Measurements from ENCODE around the gene TBCK.

DNA sequence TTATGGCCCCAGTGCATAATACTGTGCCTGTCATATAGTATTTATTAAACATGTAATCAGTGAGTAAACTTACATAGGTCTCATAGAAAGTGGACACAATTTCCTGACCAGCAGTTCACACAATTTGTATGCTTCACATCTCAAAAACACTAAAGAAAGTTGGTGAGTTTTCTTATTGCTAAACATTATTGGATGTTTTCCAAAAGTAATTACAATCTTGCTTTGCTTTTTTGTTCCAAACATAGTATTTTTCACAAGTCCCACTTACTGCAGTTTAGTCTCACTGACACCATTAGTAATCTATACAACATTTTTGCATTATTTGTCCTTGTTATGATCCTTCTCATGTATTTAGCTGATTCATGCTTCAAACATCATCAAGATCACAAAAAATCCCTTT lies 132.5 kb downstream of the TBCK start:
- TF ChIP-seq, protein P1, sequence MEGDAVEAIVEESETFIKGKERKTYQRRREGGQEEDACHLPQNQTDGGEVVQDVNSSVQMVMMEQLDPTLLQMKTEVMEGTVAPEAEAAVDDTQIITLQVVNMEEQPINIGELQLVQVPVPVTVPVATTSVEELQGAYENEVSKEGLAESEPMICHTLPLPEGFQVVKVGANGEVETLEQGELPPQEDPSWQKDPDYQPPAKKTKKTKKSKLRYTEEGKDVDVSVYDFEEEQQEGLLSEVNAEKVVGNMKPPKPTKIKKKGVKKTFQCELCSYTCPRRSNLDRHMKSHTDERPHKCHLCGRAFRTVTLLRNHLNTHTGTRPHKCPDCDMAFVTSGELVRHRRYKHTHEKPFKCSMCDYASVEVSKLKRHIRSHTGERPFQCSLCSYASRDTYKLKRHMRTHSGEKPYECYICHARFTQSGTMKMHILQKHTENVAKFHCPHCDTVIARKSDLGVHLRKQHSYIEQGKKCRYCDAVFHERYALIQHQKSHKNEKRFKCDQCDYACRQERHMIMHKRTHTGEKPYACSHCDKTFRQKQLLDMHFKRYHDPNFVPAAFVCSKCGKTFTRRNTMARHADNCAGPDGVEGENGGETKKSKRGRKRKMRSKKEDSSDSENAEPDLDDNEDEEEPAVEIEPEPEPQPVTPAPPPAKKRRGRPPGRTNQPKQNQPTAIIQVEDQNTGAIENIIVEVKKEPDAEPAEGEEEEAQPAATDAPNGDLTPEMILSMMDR (IDR thresholded peaks at IDR 0.05; ENCODE audit: low read depth, low read length, missing input control) = no peak
- no peak for TF ChIP-seq REST (IDR thresholded peaks at IDR 0.05)
- TF ChIP-seq, protein P2, sequence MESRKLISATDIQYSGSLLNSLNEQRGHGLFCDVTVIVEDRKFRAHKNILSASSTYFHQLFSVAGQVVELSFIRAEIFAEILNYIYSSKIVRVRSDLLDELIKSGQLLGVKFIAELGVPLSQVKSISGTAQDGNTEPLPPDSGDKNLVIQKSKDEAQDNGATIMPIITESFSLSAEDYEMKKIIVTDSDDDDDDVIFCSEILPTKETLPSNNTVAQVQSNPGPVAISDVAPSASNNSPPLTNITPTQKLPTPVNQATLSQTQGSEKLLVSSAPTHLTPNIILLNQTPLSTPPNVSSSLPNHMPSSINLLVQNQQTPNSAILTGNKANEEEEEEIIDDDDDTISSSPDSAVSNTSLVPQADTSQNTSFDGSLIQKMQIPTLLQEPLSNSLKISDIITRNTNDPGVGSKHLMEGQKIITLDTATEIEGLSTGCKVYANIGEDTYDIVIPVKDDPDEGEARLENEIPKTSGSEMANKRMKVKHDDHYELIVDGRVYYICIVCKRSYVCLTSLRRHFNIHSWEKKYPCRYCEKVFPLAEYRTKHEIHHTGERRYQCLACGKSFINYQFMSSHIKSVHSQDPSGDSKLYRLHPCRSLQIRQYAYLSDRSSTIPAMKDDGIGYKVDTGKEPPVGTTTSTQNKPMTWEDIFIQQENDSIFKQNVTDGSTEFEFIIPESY (IDR thresholded peaks at IDR 0.05) = no peak
- TF ChIP-seq RAD21 (IDR thresholded peaks at IDR 0.05) = no peak
- TF ChIP-seq RXRA (IDR thresholded peaks at IDR 0.05) = no peak
- no peak for TF ChIP-seq FOXA2 (IDR thresholded peaks at IDR 0.05)
- TF ChIP-seq TAF1 (conservative IDR thresholded peaks at IDR 0.05) = no peak
- TF ChIP-seq GABPA (IDR thresholded peaks at IDR 0.05 in 1 of 2, conservative IDR thresholded peaks at IDR 0.05 in 1 of 2) = no peak

All from liver (tissue), 3 donors.